ENCODE results near the gene APBB2.

APBB2 gene

GRCh38 chr4:40946652-40947051 is 267.7 kb downstream of the APBB2 start:
- no peak for TF ChIP-seq GATA2 (IDR thresholded peaks at IDR 0.05; ENCODE audit: low read depth, low read length)
- TF ChIP-seq GATA3 (IDR thresholded peaks at IDR 0.05; ENCODE audit: low read depth, low read length) = no peak

DNA sequence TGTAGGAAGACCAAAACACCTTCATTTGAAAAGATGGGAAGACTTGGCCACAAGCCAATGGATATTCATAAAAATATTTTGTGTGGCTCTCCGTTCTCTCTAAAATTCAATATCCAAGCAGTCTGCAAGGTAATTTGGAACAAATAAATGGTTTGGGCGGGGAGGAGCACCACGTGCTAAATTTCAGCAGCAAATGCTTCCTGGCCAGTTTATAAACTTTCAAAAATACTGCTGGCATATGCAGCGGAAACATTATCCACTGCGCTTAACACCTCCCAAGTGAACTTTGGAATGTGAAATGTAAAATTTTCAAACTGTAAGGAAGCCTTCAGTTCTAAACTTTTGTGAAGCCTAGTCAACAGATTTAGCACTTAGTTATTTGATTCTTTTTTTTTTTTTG is 273.6 kb downstream of the APBB2 start:
- no peak for TF ChIP-seq GATA3 (IDR thresholded peaks at IDR 0.05; ENCODE audit: low read depth, low read length)
- no peak for TF ChIP-seq GATA2 (IDR thresholded peaks at IDR 0.05; ENCODE audit: low read depth, low read length)

DNA sequence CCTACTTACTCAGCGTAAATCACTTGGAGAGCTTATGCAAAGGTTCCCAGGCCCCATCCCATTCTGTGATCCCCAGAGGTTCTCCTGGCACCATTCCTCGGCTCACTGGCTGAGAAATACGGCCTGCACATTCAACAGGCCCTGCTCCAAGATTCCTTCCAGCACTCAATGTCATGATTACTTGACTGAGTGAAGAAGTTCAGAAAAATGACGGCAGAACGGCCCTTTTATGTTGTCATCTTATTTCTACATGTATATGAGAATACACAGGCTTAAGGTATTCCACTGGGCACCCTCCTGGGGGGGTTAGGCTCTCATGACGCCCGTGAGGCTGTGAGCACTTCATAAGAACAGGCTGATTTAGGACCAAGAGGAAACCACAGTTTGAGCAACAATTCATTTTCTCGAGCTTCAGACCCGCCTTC is 274.0 kb downstream of the APBB2 start:
- TF ChIP-seq GATA2 (IDR thresholded peaks at IDR 0.05; ENCODE audit: low read depth, low read length) = no peak
- no peak for TF ChIP-seq GATA3 (IDR thresholded peaks at IDR 0.05; ENCODE audit: low read depth, low read length)

GRCh38 chr4:40939856-40940255 is 274.5 kb downstream of the APBB2 start:
- TF ChIP-seq GATA2 (IDR thresholded peaks at IDR 0.05; ENCODE audit: low read depth, low read length) (no peak), GATA3 (IDR thresholded peaks at IDR 0.05; ENCODE audit: low read depth, low read length) (no peak)

DNA sequence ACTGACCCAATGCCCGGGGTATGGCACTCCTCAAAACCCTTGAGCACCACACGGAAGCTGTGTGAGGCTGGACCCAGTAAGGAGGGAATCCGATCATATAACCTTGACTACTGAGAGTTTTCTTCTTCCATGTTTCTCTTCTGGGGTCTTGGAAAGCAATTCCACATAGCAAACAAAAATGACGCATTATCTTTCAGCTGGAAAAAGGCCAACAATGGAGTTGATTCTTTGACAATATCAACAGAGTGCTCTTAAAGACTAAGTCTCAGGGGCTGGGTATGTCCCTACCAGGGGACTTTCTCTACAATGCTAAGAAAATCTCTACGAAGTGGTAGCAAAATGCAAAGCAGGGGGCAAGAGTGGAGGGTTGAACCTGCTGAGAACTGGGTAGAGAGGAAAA is 276.0 kb downstream of the APBB2 start:
- no peak for TF ChIP-seq GATA2 (IDR thresholded peaks at IDR 0.05; ENCODE audit: low read depth, low read length)
- TF ChIP-seq GATA3 (IDR thresholded peaks at IDR 0.05; ENCODE audit: low read depth, low read length) = no peak

GRCh38 chr4:40937140-40937725 is 277.1 kb downstream of the APBB2 start:
- no peak for TF ChIP-seq GATA2 (IDR thresholded peaks at IDR 0.05; ENCODE audit: low read depth, low read length)
- TF ChIP-seq GATA3 (IDR thresholded peaks at IDR 0.05; ENCODE audit: low read depth, low read length) = no peak

- TF ChIP-seq GATA2 (IDR thresholded peaks at IDR 0.05; ENCODE audit: low read depth, low read length) (no peak), GATA3 (IDR thresholded peaks at IDR 0.05; ENCODE audit: low read depth, low read length) (no peak)
These were observed 279.7 kb downstream of the APBB2 start for GRCh38 chr4:40934676-40935075.

- TF ChIP-seq GATA3 (IDR thresholded peaks at IDR 0.05; ENCODE audit: low read depth, low read length) = no peak
- no peak for TF ChIP-seq GATA2 (IDR thresholded peaks at IDR 0.05; ENCODE audit: low read depth, low read length)
These were observed 280.9 kb downstream of the APBB2 start for GRCh38 chr4:40933272-40934053.

- TF ChIP-seq GATA3 (IDR thresholded peaks at IDR 0.05; ENCODE audit: low read depth, low read length) = no peak
- TF ChIP-seq GATA2 (IDR thresholded peaks at IDR 0.05; ENCODE audit: low read depth, low read length) = no peak
These were observed 282.5 kb downstream of the APBB2 start for GRCh38 chr4:40931841-40932240.

- no peak for TF ChIP-seq GATA3 (IDR thresholded peaks at IDR 0.05; ENCODE audit: low read depth, low read length)
- TF ChIP-seq GATA2 (IDR thresholded peaks at IDR 0.05; ENCODE audit: low read depth, low read length) = no peak
These were observed 283.1 kb downstream of the APBB2 start for GRCh38 chr4:40931238-40931637.

GRCh38 chr4:40927074-40927473 is 287.3 kb downstream of the APBB2 start:
- TF ChIP-seq GATA3 (IDR thresholded peaks at IDR 0.05; ENCODE audit: low read depth, low read length) (no peak), GATA2 (IDR thresholded peaks at IDR 0.05; ENCODE audit: low read depth, low read length) (no peak)

- TF ChIP-seq GATA2 (IDR thresholded peaks at IDR 0.05; ENCODE audit: low read depth, low read length) (no peak), GATA3 (IDR thresholded peaks at IDR 0.05; ENCODE audit: low read depth, low read length) (no peak)
These were observed 289.6 kb downstream of the APBB2 start for GRCh38 chr4:40924793-40925117.

- TF ChIP-seq GATA2 (IDR thresholded peaks at IDR 0.05; ENCODE audit: low read depth, low read length) (no peak), GATA3 (IDR thresholded peaks at IDR 0.05; ENCODE audit: low read depth, low read length) (no peak)
These were observed 290.1 kb downstream of the APBB2 start for GRCh38 chr4:40924096-40924792.

DNA sequence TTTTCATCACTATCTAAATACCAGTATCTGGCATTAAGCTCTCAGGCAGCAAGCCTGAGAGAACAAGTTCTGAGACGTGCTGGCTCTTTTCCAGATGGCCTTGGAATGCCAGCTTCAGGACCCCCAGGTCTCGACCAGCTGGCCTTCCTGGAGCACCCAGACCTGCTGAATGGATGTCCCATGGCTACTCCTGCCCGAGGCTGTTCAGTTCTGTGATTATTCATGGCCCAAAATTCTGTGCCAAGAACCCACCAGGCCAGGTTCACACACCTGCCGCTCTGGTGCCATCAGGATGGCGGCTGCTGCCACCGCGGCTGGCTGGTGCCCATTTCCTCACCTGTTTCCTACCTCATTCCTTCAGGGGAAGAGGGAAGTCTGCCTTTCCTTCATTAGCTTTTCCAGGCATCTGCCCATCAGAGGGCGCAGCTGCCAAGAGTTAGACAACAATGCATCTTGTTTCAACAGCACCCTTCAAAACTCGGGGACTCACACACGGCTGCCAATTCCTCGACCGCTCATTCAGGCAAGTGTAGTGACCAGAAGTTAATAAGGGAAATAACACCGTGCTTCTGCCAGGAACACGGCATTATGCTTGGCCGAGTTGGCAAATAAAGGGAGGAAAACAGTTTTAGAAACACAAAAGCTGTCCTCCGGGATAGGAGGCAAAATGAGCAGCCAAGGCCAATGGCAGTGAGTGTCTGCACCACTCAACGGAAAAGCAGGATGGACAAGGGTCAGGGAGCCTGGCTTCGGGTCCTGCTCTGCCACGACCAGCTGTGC is 290.8 kb downstream of the APBB2 start:
- TF ChIP-seq GATA3 (IDR thresholded peaks at IDR 0.05; ENCODE audit: low read depth, low read length) (no peak), GATA2 (IDR thresholded peaks at IDR 0.05; ENCODE audit: low read depth, low read length) (no peak)
